Right ventricle myocardium superior (tissue), 1 donor: ENCODE data around the gene AP5B1. TPM values are rescaled to one million over a fixed set of nuclear protein-coding genes. Genes with fewer than 3 reads are reported as not detected.

ENCODE experiments used
- ATAC-seq: fragments of 200-7000 bp; cut with Tn5 transposase; one replicate; pipeline ENCODE4 v1.9.1; 2020; ENCODE audit warnings: mild to moderate bottlenecking; ENCODE audit not compliant: poor library complexity
- DNase-seq: peaks from one replicate; pipeline ENCODE4 v3.0.0-alpha.2; 2020
- intact Hi-C: fragments of 100-400 bp; cut with DNase I; formaldehyde crosslinking; loops from one replicate; pipeline ENCODE4 v1.11.2; 2022
- total RNA-seq: library from RNA; stranded (reverse); fragmentation: NEBNext Ultra II Directional; extraction: Animal tissue kit (Norgen Biotek cat#: 25700); gene quantifications from one replicate; pipeline ENCODE4 v1.2.1, GENCODE V29; 2021
- donor health status: DM: no; HTN: yes; CAD: no; lungs with severe emphysema.

Gene AP5B1
- total RNA-seq, 1 donor from 2014 or later = 6.5 TPM

GRCh38 chr11:65789230-65790103, 8.7 kb upstream of the AP5B1 start:
- no peak for ATAC-seq
- intact Hi-C loops = no loop called here
- no peak for DNase-seq

DNA sequence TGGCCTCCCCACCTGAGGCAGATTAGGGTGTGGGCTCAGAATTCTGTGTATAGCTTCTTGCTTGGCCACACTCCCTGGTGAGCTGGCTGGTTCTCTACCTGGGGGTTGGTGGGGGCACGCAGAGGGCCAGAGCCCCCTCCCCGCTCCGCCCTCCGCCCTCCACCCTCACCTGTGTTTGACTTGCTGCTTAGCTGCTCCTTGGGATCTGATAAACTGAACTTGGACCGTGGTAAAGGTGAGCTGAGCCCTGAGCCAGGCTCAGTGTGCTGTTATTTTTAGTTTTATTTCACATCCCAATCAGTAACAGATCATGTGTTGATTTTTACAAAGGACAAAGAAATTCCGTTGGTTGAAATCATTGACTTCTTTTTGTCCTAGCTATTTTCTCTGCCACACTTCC, 8.0 kb upstream of the AP5B1 start:
- DNase-seq (no peak), ATAC-seq (no peak)
- intact Hi-C loops = no loop called here

- ATAC-seq (no peak), DNase-seq (no peak)
- intact Hi-C loops = no loop called here
These were observed 7.2 kb upstream of the AP5B1 start for GRCh38 chr11:65787649-65788622.

GRCh38 chr11:65786786-65787636, 6.2 kb upstream of the AP5B1 start, which contains the start of gene OVOL1:
TSS of gene OVOL1 (plus strand) at chr11:65787063. CDS start at chr11:65787374, 311 bp downstream.
- ATAC-seq (no peak), DNase-seq (no peak)
- intact Hi-C loops = no loop called here

DNA sequence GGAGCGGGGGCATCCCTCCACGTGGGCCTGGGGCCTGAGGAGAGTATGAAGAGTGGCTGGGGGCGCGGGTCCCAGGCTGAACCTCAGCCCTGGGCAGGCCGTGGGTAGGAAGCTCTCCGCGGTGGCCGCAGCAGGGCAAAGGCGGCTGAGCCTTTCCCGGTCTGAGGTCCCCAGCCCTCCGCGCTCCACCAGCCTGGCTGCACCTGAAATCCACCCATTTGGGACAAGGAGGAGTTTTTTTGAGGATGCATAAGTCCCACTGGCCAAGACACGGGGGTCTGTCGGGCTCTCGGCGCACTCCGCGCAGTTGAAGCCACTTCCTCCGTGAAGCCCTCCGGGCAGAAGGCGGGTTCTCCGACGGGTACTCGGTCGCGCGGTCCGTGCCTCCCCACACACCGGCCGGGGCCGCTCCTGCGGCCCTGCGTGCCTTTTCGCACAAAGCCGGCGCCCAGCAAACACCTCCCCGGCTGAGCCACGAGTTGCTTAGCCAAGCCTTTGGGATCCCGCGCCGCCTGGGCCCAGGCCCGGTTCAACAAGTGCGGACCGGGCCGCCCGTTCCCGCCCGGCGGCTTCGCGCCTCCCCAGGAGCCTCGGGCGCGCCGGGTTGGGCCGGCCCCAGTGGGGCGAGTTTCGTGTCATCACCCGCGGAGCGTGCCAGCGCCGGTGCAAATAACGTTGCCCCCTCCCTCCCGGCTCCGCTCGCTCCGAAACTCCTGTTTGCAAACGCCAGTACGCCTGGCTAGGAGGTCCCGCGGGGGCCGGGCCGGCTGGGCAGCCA, 5.4 kb upstream of the AP5B1 start:
- intact Hi-C loops = no loop called here
- DNase-seq (no peak), ATAC-seq (no peak)

DNA sequence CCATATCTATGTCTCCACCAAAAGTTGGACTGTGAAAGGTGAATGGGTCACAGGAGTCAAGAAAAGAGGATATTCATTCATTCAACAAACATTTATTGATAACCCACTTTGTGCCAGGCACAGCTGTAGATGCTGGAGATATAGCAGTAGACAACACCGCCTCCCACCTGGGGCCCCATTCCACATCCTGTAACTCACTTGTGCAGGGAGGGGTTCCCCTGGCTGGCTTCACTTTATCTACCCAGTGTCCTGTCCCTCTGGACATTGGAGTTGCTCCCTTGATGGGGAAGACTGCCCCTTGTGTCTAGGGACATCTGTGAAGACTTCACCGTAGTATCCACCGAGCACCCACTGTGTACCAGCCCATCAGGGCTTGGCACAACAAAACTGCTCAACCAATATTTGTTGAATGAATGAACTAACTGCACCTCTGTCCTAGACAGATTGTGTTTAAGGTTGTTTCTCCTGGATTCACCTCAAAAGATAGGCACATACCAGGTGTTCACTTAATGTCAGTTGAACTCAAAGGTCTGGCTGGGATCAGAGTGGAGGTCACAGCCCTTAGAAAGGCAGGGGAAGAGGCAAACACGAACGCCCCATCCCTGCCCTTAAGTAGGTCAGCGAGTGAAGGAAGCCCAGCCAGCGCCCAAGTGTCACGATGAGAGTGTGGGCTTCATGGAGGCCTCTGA, 4.7 kb upstream of the AP5B1 start:
- intact Hi-C loops = no loop called here
- ATAC-seq (no peak), DNase-seq (no peak)

- DNase-seq = no peak
These were observed 2.0 kb upstream of the AP5B1 start for GRCh38 chr11:65782816-65783228.

DNA sequence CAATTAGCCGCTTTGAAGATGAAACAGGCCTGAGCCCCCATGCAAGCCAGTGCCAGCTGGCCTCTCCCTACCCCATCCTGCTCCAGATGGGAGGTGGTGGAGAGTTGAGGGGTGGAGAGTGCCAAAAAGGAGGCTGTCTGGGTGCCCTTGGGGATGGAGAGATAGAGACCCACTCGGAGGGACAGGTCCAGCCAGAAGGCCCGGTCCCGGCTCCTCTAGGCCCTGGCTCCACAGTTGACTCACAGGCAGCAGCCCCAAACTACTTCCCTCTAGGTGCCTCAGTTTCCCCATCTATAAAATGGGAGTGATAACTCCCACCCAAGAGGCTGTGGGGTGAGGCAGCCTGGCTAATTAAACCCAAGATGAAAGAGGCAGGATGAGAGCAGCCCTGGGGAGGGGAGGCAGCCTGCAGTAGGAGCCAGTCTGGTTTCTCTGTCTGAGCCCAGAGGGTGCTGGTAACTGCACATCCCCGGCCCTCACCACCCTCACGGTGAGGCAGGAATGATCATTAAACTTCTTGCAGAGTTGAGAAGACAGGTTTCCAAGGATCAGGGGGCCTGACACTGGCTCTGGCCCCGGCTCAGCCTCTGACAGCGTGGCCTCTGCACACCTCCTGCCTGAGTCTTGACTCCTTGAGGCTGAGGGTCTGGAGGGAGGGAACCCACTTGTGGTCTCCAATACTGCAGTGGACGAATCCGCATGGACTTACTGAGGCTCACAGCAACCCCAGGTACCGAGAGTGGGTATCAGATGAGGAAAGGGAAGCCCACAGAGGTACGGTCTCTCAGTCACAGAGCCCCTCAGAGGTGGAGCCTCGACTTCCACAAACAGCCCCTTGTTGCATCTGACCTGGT, 1.4 kb upstream of the AP5B1 start:
- ATAC-seq = no peak
- no peak for DNase-seq
- intact Hi-C loops = loop anchor here (5.0 kb wide), 1 partner anchor 35 kb away; no protein-coding TSS in a partner anchor

More at GRCh38 chr11:65782816-65783228, 2.0 kb upstream of the AP5B1 start:
- no peak for ATAC-seq
- intact Hi-C loops = loop anchor here (5.0 kb wide), 1 partner anchor 34 kb away; no protein-coding TSS in a partner anchor

- intact Hi-C loops = loop anchor here (5.0 kb wide), 1 partner anchor 36 kb away; no protein-coding TSS in a partner anchor
- ATAC-seq = peak; percentile 25
- DNase-seq = peak; percentile 70
These were observed 581 bp upstream of the AP5B1 start for GRCh38 chr11:65781152-65781961.

DNA sequence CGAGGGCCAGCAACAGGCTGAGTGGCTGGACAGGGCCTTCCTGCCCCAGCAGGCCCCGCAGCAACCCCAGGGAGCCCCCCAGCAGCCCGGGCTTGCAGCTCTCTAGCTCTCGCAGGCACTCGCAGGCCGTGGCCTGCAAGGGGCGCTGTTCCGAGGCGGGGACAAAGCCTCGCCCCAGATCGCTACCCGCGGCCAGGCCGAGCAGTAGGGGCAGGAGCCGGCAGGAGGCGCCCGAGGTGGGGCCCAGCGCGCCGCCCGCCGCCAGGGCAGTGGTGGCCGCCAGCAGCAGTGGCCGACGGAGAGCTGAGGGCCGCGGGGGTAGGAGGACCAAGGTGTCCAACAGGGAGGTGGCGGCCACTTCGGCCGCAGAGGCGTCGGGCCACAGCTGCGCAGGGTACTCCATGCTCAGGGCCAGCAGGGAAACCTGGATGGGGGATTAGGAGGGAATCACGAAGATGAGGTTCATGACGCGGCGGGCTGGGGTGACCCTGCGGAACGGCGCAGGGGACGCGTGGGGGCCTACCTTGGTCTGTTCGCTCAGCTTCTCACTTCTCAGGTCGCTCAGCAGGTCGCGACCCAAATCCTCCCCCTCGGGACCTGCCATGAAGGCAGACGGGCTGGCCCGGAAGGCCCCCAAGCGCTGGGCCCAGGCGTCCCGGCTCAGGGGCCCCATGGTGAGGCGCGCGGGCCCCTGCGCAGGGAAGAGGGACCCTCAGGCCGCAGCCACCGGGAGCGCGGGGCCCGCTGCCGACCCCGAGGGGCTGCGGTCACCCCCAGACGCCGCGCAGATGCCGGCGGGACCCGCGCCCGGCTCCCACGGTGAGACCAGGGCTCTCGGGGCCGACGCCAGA, 632 bp downstream of the AP5B1 start:
- DNase-seq (peak; percentile 90), ATAC-seq (peak; percentile 91)
- intact Hi-C loops = loop anchor here (5.0 kb wide), 1 partner anchor 37 kb away; no protein-coding TSS in a partner anchor

GRCh38 chr11:65779669-65779918, 1.2 kb downstream of the AP5B1 start:
- no peak for ATAC-seq
- intact Hi-C loops = no loop called here
- no peak for DNase-seq

DNA sequence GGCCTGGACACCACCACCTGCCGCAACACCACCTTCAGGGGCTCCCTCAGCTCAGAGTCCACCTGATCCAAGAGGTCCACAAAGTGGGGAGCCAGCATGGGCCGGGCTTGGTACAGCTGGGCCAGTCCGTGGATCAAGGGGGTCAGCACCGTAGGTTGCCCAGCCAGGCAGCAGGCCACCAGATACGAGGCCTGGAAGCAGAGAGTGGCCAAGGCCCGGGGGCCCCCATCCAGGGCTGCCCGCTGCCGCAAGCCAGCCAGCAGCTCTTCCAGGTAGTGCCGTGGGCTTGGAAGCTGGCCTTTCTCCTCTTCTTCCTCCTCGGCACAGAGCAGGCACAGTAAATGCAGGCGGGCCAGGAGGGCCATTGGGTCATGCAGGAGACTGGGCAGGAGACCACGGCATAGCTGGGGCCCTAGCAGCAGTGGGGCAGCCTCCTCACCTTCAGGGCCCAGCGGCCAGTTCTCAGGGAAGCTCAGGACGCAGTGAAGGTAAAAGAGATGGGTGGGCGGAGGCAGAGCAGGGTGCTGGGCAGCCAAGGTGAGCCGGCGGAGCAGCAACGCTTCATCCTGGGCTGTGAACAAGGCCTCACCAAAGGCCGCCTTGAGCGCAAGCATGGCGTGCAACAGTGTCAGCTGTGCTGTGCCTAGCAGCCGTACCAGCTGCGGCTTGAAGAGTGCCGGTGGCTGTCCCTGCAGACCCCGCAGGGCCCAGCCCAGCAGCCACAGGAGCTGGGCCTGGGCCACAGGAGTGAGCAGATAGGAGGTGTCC, 1.7 kb downstream of the AP5B1 start:
- DNase-seq (no peak), ATAC-seq (no peak)
- intact Hi-C loops = no loop called here

- intact Hi-C loops = no loop called here
- no peak for DNase-seq
- no peak for ATAC-seq
These were observed 2.3 kb downstream of the AP5B1 start for GRCh38 chr11:65778431-65778900.

- ATAC-seq (no peak), DNase-seq (no peak)
- intact Hi-C loops = no loop called here
These were observed 2.9 kb downstream of the AP5B1 start for GRCh38 chr11:65777821-65778361.
